Measurements from ENCODE around the gene NNT.
"Not testable (repeated sequence)": the region's sequence is repeated elsewhere in the genome, so short reads cannot be mapped to it uniquely, and the experiment has no call there.

Gene NNT
- total RNA-seq, result 39.0 to 97.6 reads per million in 2 donors

- DNase-seq, result peak; percentile 66 to 89 (median 69)
These were observed at the start of gene NNT for GRCh38 chr5:43602461-43603343. Gene NNT (plus strand): TSS chr5:43603180. CDS start chr5:43609196, 6,016 bp downstream.

- no peak for DNase-seq
These were observed 49.6 kb upstream of the NNT start for GRCh38 chr5:43553381-43553780.

- no peak for DNase-seq
These were observed 48.5 kb upstream of the NNT start for GRCh38 chr5:43554497-43554896.

GRCh38 chr5:43555895-43556606 lies 46.9 kb upstream of the NNT start:
- peak; percentile 15 to 52 (median 31) for DNase-seq

DNA sequence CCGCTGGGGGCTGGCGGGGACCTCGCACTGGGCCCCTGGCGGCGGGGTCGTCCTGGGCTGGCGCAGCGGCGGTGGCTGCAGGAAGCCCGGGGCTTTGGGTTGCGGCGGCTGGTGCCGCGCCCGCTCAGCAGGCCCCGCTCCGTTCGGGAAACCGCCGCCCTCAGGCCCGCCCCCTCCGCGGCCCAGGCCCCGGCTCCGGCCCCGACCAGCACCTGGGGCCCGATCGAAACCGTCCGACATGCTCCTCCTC lies 46.4 kb upstream of the NNT start:
- not testable (repeated sequence) for DNase-seq

- peak; percentile 60 to 90 (median 79) for DNase-seq
These were observed 46.0 kb upstream of the NNT start, which contains the start of gene PAIP1 for GRCh38 chr5:43556857-43557542. Gene PAIP1 (minus strand): TSS chr5:43557077. CDS start chr5:43556846, 231 bp downstream.

DNA sequence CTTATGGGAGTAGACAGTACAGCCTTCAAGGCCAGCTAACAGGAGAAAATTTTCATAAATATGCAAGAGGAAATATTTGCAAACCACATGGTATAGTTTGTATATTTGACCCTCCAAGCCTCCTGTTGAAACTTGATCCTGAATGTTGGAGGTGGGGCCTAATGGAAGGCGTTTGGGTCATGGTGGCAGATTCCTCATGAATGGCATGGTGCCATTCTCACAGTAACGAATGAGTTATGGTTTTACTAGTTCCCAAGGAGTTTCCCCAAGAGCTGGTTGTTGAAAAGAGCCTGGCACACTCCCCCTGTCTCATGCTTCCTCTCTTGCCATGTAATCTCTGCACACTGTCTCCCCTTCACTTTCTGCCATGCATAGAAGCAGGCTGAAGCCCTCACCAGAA lies 42.9 kb upstream of the NNT start:
- no peak for DNase-seq

DNA sequence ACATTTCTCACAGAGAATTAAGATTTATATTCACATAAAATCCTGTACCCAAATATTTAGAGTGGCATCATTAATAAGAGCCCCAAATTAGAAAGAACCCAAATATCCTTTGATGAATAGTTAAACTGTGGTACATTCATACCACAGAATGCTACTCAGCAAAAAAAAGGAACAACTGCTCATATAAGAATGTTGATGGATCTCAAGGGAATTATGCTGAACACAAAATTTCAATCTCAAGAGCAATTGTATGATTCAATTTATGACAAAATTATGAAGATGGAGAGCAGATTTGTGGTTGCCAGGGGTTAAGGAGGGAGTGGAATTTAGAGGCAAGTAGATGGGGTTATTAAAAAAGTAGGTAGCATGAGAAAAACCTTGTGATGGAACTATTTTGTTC lies 41.6 kb upstream of the NNT start:
- no peak for DNase-seq

DNA sequence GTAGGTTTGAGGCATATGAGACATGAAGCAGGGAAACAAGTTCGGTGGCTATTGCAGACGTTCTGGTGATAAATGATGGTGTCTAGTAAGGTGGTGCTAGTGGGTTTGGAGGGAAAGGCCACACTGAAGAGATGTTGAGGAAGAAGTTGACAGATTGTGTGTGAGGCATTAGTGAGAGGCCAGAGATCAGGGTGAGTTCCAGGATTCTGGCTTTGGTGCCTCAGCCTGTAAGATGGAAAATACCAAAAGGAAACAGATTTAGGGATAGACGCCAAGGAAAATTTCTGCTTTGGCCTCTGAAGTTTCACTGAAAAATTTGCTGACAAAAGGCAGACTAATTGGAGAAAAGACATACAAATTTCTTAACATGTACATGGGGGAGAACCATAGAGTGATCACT lies 39.7 kb upstream of the NNT start:
- DNase-seq, result no peak

DNA sequence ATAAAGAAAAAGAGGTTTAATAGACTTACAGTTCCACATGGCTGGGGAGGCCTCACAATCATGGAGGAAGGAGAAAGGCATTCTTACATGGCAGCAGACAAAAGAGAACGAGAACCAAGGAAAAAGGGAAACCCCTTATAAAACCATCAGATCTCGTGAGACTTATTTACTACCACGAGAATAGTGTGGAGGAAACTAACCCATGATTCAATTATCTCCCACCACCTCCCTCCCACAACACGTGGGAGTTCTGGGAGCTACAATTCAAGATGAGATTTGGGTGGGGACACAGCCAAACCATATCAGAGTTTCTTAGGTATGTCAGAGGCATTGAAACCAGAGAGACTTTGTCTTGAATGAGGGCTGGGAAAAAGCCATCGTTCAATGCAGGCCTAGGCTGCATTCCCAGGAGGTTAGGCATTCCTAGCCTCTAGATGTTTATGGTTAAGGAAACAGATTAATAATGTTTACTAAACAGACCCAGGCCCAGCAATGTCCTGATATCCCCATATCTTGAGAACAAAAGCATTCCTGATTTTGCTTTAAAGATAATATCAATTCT lies 38.6 kb upstream of the NNT start:
- no peak for DNase-seq

DNA sequence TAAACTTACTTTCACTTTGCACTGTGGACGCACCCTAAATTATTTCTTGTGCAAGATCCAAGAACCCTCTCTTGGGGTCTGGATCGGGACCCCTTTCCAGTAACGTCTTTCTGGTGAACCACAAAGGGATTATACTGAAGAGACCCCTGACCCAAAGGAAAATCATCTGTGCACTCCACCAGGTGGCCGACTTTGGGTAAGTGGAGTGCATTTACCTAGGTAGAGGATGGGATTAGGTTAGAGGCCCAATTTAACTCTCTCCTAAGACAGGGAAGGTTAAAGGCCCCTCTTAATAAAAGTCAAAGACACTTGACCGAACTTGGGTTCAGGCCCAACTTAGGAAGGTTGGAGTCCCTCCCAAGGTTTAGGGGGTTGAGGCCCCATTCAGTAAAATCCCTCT lies 37.9 kb upstream of the NNT start:
- DNase-seq, result no peak

DNA sequence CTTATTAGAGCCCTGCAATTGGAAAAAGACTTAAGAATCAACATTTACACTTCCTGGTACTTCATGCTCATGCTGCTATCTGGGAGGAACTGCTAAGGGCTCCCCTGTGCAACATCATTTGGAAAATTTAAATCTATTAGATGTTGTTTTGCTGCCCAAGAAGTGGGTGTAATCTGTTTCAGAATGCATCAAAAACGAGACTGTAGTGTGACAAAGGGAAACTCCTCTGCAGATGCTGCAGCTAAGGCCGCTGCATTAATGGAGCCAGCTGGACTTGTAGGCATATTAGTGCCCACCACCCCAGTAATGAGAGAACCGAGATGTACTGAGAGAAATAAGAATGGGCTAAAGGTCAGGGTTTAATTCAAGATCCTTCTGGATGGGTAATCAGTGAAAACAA lies 35.0 kb upstream of the NNT start:
- DNase-seq, result no peak

DNA sequence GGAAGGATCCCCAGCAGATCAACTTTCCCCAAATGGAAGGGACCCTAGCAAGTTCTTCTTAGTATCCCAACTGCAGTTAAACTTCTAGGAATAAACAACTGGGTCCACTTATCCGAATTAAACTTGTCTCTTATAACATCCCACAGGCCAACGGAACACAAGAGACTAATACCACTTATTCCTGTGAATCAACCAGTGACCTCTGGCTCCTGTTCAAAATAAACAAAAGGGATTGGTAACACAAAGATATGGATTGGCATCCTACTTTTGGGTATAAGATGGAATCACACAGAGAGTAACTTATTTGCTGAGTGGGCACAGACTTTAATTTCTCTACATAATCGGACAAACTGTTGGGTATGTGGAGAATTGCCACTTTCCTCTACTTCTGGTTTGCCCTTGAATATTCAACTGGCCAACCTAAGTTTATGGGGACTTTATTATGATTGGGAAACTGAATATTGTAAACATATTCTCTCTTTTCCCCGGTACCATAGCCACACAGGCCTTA lies 33.7 kb upstream of the NNT start:
- DNase-seq, result no peak

GRCh38 chr5:43570450-43571158 lies 32.4 kb upstream of the NNT start:
- no peak for DNase-seq

DNA sequence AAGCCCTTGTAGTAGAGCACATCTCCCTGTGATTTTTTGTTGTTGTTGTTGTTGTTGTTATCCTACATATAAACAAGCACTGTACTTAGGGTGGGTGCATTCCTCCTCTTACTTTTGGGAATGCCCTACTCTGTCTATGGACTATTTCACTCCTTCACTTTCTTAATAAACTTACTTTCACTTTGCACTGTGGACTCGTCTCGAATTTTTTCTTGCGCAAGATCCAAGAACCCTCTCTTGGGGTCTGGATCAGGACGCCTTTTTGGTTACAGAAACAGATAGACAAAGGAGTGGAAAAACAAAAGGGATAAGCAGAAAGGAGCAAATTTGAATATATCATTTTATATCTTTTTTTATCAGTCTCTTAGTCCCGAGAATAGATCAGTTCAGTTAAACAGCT lies 31.7 kb upstream of the NNT start:
- DNase-seq, result no peak

DNA sequence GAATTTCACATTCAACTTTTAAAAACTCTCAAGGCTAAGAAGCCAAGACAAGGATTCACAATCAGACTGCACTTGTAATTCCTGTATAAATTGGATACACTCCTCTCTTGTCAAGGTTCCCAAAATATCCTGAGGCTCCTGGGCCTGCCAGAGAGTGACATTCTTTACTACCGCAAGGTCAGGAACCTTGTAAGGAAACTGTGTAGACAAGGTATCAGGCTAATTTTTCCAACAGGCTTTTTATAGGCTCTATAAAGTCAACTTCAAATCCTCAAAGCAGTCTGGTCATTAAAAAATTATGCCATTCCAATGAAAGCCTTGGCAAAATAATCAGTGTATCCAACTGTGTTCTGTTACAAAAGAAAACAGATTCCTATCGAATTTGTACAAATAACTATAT lies 30.6 kb upstream of the NNT start:
- DNase-seq, result no peak

GRCh38 chr5:43573058-43573457 lies 29.9 kb upstream of the NNT start:
- DNase-seq, result no peak

DNA sequence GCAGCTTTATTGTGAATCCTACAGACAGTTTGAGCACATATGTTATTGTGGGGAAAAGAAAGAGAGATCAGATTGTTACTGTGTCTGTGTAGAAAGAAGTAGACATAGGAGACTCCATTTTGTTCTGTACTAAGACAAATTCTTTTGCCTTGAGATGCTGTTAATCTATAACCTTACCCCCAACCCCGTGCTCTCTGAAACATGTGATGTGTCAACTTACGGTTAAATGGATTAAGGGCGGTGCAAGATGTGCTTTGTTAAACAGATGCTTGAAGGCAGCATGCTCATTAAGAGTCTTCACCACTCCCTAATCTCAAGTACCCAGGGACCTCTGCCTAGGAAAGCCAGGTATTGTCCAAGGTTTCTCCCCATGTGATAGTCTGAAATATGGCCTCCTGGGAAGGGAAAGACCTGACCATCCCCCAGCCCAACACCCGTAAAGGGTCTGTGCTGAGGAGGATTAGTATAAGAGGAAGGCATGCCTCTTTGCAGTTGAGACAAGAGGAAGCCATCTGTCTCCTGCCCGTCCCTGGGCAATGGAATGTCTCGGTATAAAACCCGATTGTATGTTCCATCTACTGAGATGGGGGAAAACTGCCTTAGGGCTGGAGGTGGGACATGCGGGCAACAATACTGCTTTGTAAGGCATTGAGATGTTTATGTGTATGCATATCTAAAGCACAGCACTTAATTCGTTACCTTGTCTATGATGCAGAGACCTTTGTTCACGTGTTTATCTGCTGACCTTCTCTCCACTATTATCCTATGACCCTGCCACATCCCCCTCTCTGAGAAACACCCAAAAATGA lies 22.4 kb upstream of the NNT start:
- DNase-seq, result not testable (repeated sequence)

DNA sequence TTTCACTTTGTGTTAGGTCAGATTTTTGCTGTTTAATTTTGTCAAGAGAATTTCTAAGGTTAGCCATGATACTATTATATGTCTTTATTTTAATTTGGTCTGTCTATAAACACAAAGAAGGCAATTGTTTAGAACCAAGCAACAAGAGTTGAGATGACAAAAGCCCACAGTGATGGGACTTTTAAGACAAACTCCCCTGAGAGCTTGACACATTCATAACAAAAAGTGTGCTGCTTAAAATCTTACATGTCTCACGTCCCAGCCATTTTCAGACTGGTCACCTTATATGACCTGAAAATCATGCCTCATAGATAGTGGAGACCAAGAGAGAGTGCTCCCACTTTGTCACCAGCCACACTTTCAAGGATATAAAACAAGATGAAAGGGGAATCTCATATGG lies 21.6 kb upstream of the NNT start:
- no peak for DNase-seq

- no peak for DNase-seq
These were observed 20.6 kb upstream of the NNT start for GRCh38 chr5:43582082-43583005.
